GM12878 (cell line): Measurements from ENCODE around the gene MUSK. TPM values are rescaled to one million over a fixed set of nuclear protein-coding genes. Genes with fewer than 3 reads are reported as not detected.

Source experiments
- ATAC-seq: fragments of 200-7000 bp; cut with Tn5 transposase; 3 replicates; pipeline ENCODE4 v1.9.1; 2020; ENCODE audit warnings: mild to moderate bottlenecking, moderate library complexity
- BruUV-seq: library from RNA; stranded (reverse); fragments of 400-500 nt; replicated peaks from 2 replicates; lab custom pipeline; 2021; lab: Mats Ljungman, UMichigan
- CTCF ChIA-PET: fragments of 300-600 bp; sonication (Branson Sonifier 250); formaldehyde crosslinking; extraction: SDS; loops from one replicate; lab custom pipeline; 2021; ENCODE audit warnings: inconsistent platforms; lab: Yijun Ruan, JAX
- POLR2A ChIA-PET: fragments of 350-600 bp; formaldehyde crosslinking; extraction: SDS; loops from one replicate; lab custom pipeline; 2021; ENCODE audit warnings: inconsistent platforms; lab: Charles Lee
- RAD21 ChIA-PET: fragments of 300-600 bp; sonication (Branson Sonifier 250); formaldehyde crosslinking; loops from one replicate; lab custom pipeline; 2023; ENCODE audit warnings: antibody characterized with exemption; ENCODE audit not compliant: unreplicated experiment; lab: Charles Lee
- SMC1A ChIA-PET: fragments of 300-600 bp; sonication (Branson Sonifier 250); formaldehyde crosslinking; loops from one replicate; lab custom pipeline; 2023; ENCODE audit not compliant: unreplicated experiment, uncharacterized antibody; lab: Charles Lee
- DNase-seq: peaks from one replicate; pipeline ENCODE4 v3.0.0-alpha.2; 2011; ENCODE audit warnings: low read depth, low spot score
- FAIRE-seq: peaks from 3 replicates; lab custom pipeline; 2011; peaks lifted over from hg19 to GRCh38; lab: Jason Lieb, UNC
- H2AFZ ChIP-seq: 2 replicates; pipeline ENCODE4 v1.6.0; 2011; ENCODE audit warnings: low read depth, low read length, control low read depth; ENCODE audit not compliant: control insufficient read depth
- H3K27ac ChIP-seq: 2 replicates; pipeline ENCODE4 v1.5.1; 2011; ENCODE audit warnings: control low read depth; ENCODE audit not compliant: control insufficient read depth, insufficient read depth
- H3K27me3 ChIP-seq, 2 experiments: replicated peaks in 1 of 2; 2 replicates each; pipeline versions ENCODE4 v1.6.0 to v1.6.1; 2011; ENCODE audit warnings: low read length in 1 of 2; ENCODE audit not compliant: control insufficient read depth in 2 of 2, insufficient read depth in 2 of 2
- H3K36me3 ChIP-seq, 2 experiments: 2 replicates each; pipeline ENCODE4 v1.5.1; 2011; ENCODE audit warnings: low read length in 1 of 2; ENCODE audit not compliant: control insufficient read depth in 2 of 2, insufficient read depth in 2 of 2
- H3K4me1 ChIP-seq: 2 replicates; pipeline ENCODE4 v1.6.1; 2011; ENCODE audit warnings: mild to moderate bottlenecking, low read length, moderate library complexity, mixed read lengths; ENCODE audit not compliant: control insufficient read depth, insufficient read depth
- H3K4me2 ChIP-seq: 2 replicates; pipeline ENCODE4 v1.6.0; 2011; ENCODE audit warnings: control low read depth; ENCODE audit not compliant: control insufficient read depth, insufficient read depth
- H3K4me3 ChIP-seq: fragments of 200-600 bp; sonication (generic); 2 replicates; pipeline ENCODE4 v1.5.1; 2016
- H3K79me2 ChIP-seq: 2 replicates; pipeline ENCODE4 v1.6.0; 2011; ENCODE audit warnings: low read length; ENCODE audit not compliant: control insufficient read depth, insufficient read depth
- H3K9ac ChIP-seq: 2 replicates; pipeline ENCODE4 v1.8.0; 2011; ENCODE audit warnings: low read length, control low read depth, mixed read lengths; ENCODE audit not compliant: control insufficient read depth, insufficient read depth
- H3K9me3 ChIP-seq: replicated peaks from 3 replicates; pipeline ENCODE4 v1.5.1; 2011; ENCODE audit warnings: mild to moderate bottlenecking, low read length; ENCODE audit not compliant: control insufficient read depth, insufficient read depth
- H4K20me1 ChIP-seq: 2 replicates; pipeline ENCODE4 v1.6.0; 2011; ENCODE audit not compliant: control insufficient read depth, insufficient read depth
- CREM ChIP-seq: IDR thresholded peaks from 2 replicates; pipeline ENCODE4 v1.6.1; 2014; ENCODE audit warnings: antibody characterized with exemption, low read depth
- HDGF ChIP-seq: fragments of 450-650 bp; IDR thresholded peaks from 2 replicates; pipeline ENCODE4 v1.6.1; 2016; ENCODE audit warnings: antibody characterized with exemption
- NFYB ChIP-seq: IDR thresholded peaks from 2 replicates; pipeline ENCODE4 v1.6.1; 2011; ENCODE audit warnings: low read depth, mild to moderate bottlenecking, low read length, improper control_type of control experiment, moderate library complexity; ENCODE audit not compliant: insufficient read depth
- POU2F2 ChIP-seq: IDR thresholded peaks from 3 replicates; pipeline ENCODE4 v1.6.1; 2011; ENCODE audit warnings: low read depth, mild to moderate bottlenecking, low read length, borderline replicate concordance
- SMARCA5 ChIP-seq: fragments of 450-650 bp; IDR thresholded peaks from 2 replicates; pipeline ENCODE4 v1.6.1; 2017; ENCODE audit warnings: mild to moderate bottlenecking
- SPI1 ChIP-seq: IDR thresholded peaks from 2 replicates; pipeline ENCODE4 v1.6.1; 2011; ENCODE audit warnings: low read depth, mild to moderate bottlenecking, low read length, moderate library complexity, borderline replicate concordance; ENCODE audit not compliant: insufficient read depth
- USF1 ChIP-seq: IDR thresholded peaks from 2 replicates; pipeline ENCODE4 v1.6.1; 2011; ENCODE audit warnings: borderline replicate concordance, low read depth, mild to moderate bottlenecking, moderate library complexity, mixed read lengths, low read length; ENCODE audit not compliant: insufficient read depth; ENCODE audit errors: extremely low read length
- WGBS: methylation state at CpG from one replicate; pipeline ENCODE4 v1.1.6; 2016; ENCODE audit warnings: low lambda C conversion rate; ENCODE audit not compliant: insufficient replicate concordance, insufficient coverage; ENCODE audit errors: missing lambda C conversion rate; 5-methylcytosine and 5-hydroxymethylcytosine counted together
- in situ Hi-C: fragments of 300-500 bp; cut with MboI; formaldehyde crosslinking; loops from 9 replicates; pipeline ENCODE4 v1.14.3; 2018; ENCODE audit warnings: mixed read lengths
- intact Hi-C: fragments of 100-400 bp; cut with micrococcal nuclease; formaldehyde crosslinking; loops from one replicate; pipeline ENCODE4 v1.14.2; 2022; ENCODE audit not compliant: unreplicated experiment
- polyA plus RNA-seq, 11 experiments: library from polyadenylated mRNA; depleted of rRNA in 4 of 11; unstranded in 6 of 11; stranded (reverse) in 5 of 11; fragments of >200 nt; fragmentation: Nextera tagmentation in 4 of 11; fragmentation: Illumina TruSeq in 1 of 11; extraction: Ambion mirVana in 4 of 11; extraction: Trizol in 1 of 11; gene quantifications; 1 replicate in 1 of 11; 2 replicates in 10 of 11; pipeline versions ENCODE4 v1.2.1 to v1.2.3, GENCODE V29; 2011 to 2016; ENCODE audit warnings: inconsistent platforms in 2 of 11, missing spikeins in 2 of 11, low read depth in 1 of 11
- total RNA-seq, 4 experiments: library from RNA; depleted of rRNA in 3 of 4; stranded (reverse); fragments of >200 nt in 3 of 4; fragmentation: Illumina TruSeq in 1 of 4; extraction: Trizol in 1 of 4; gene quantifications; 2 replicates each; pipeline versions ENCODE4 v1.2.1 to v1.2.3, GENCODE V29; 2013 to 2021
- TF ChIP-seq, protein P1 (sequence below): fragments of 450-650 bp; IDR thresholded peaks from 2 replicates; pipeline ENCODE4 v1.6.1; 2017; ENCODE audit warnings: mild to moderate bottlenecking
- TF ChIP-seq, protein P2 (sequence below): IDR thresholded peaks from 2 replicates; pipeline ENCODE4 v1.6.1; 2012; ENCODE audit warnings: low read depth, low read length, improper control_type of control experiment
- TF ChIP-seq, protein P3 (sequence below): fragments of 450-650 bp; IDR thresholded peaks from 2 replicates; pipeline ENCODE4 v1.6.1; 2016; ENCODE audit warnings: mild to moderate bottlenecking

The MUSK gene
- total and polyA plus RNA-seq, 10 of the 15 experiments (the other 5 are each of a cell fraction or from before 2014, with no cell fraction given): 0.04 to 0.19 (median 0.10) TPM; not detected in 5

GRCh38 chr9:110648696-110649095 is 19.9 kb upstream of the MUSK start:
- no TSS peak for BruUV-seq

GRCh38 chr9:110650261-110650660 is 18.3 kb upstream of the MUSK start:
- Histone ChIP-seq H3K4me2 (no peak overlapping the region), H3K27me3 (no peaks in the 10 kb centered on the region), H3K27ac (no peak overlapping the region), H3K79me2 (no peaks in the 10 kb centered on the region), H3K9me3 (no peaks in the 10 kb centered on the region)
- intact Hi-C loops: no loop called here
- ChIA-PET CTCF (no interaction called here), POLR2A (interaction anchor here (0.5 to 0.6 kb wide), 2 partner anchors 265 to 638 kb away, joined by 3 read pairs; no protein-coding TSS in a partner anchor)
- TF ChIP-seq POU2F2 (no peak), CREM (no peak), SPI1 (no peak), HDGF (no peak)
- TF ChIP-seq, protein P1, sequence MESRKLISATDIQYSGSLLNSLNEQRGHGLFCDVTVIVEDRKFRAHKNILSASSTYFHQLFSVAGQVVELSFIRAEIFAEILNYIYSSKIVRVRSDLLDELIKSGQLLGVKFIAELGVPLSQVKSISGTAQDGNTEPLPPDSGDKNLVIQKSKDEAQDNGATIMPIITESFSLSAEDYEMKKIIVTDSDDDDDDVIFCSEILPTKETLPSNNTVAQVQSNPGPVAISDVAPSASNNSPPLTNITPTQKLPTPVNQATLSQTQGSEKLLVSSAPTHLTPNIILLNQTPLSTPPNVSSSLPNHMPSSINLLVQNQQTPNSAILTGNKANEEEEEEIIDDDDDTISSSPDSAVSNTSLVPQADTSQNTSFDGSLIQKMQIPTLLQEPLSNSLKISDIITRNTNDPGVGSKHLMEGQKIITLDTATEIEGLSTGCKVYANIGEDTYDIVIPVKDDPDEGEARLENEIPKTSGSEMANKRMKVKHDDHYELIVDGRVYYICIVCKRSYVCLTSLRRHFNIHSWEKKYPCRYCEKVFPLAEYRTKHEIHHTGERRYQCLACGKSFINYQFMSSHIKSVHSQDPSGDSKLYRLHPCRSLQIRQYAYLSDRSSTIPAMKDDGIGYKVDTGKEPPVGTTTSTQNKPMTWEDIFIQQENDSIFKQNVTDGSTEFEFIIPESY: no peak
- TF ChIP-seq, protein P2, sequence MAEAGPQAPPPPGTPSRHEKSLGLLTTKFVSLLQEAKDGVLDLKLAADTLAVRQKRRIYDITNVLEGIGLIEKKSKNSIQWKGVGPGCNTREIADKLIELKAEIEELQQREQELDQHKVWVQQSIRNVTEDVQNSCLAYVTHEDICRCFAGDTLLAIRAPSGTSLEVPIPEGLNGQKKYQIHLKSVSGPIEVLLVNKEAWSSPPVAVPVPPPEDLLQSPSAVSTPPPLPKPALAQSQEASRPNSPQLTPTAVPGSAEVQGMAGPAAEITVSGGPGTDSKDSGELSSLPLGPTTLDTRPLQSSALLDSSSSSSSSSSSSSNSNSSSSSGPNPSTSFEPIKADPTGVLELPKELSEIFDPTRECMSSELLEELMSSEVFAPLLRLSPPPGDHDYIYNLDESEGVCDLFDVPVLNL: no peak
- TF ChIP-seq, protein P3, sequence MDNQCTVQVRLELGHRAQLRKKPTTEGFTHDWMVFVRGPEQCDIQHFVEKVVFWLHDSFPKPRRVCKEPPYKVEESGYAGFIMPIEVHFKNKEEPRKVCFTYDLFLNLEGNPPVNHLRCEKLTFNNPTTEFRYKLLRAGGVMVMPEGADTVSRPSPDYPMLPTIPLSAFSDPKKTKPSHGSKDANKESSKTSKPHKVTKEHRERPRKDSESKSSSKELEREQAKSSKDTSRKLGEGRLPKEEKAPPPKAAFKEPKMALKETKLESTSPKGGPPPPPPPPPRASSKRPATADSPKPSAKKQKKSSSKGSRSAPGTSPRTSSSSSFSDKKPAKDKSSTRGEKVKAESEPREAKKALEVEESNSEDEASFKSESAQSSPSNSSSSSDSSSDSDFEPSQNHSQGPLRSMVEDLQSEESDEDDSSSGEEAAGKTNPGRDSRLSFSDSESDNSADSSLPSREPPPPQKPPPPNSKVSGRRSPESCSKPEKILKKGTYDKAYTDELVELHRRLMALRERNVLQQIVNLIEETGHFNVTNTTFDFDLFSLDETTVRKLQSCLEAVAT: no peak
- TF ChIP-seq, all 136 proteins: peak for 0
- Histone ChIP-seq H3K36me3 (no peaks in the 10 kb centered on the region), H3K4me1 (no peaks in the 10 kb centered on the region), H3K4me3 (no peak overlapping the region), H2AFZ (no peak overlapping the region), H3K9ac (no peak overlapping the region), H4K20me1 (no peaks in the 10 kb centered on the region)
- DNase-seq (no peak), ATAC-seq (no peak), FAIRE-seq (no peak)
- SMC1A ChIA-PET: no interaction called here
- RAD21 ChIA-PET: no interaction called here
- in situ Hi-C loops: no loop called here
- WGBS: 37% methylated on average over 3 of the region's 3 CpGs
- no TSS peak for BruUV-seq

More at GRCh38 chr9:110648696-110649095, 19.9 kb upstream of the MUSK start:
- DNase-seq (no peak), ATAC-seq (no peak), FAIRE-seq (no peak)
- POLR2A ChIA-PET: interaction anchor here (0.6 kb wide), 1 partner anchor 40 kb away, joined by 3 read pairs; no protein-coding TSS in a partner anchor
- TF ChIP-seq USF1 (peak; percentile 39), SMARCA5 (no peak), NFYB (peak; percentile 73)
- in situ Hi-C loops (no loop called here), intact Hi-C loops (loop anchor here (10.0 kb wide), 2 partner anchors 226 to 506 kb away; no protein-coding TSS in a partner anchor)
- Histone ChIP-seq H3K4me2 (no peak overlapping the region), H3K79me2 (no peaks in the 10 kb centered on the region), H3K9me3 (no peaks in the 10 kb centered on the region), H3K9ac (no peak overlapping the region), H3K4me1 (no peaks in the 10 kb centered on the region), H3K4me3 (no peak overlapping the region), H3K27ac (no peak overlapping the region), H2AFZ (no peak overlapping the region), H3K36me3 (no peaks in the 10 kb centered on the region), H3K27me3 (no peaks in the 10 kb centered on the region), H4K20me1 (no peaks in the 10 kb centered on the region)
- CTCF ChIA-PET: interaction anchor here (0.6 to 2.3 kb wide), 3 partner anchors 13 to 387 kb away, joined by 3 to 8 read pairs (median 3); no protein-coding TSS in a partner anchor
- 42% methylated on average over 4 of the region's 4 CpGs for WGBS
- RAD21 ChIA-PET: no interaction called here
- SMC1A ChIA-PET: interaction anchor here (0.6 to 1.6 kb wide), 6 partner anchors 12 to 632 kb away, joined by 3 to 4 read pairs (median 3); no protein-coding TSS in a partner anchor
